ENCODE data around the gene ADGRD1.
A peak's percentile ranks its signal among the peaks of the same experiment; 100 is the strongest.

Gene ADGRD1

GRCh38 chr12:131141514-131141913 is 187.8 kb downstream of the ADGRD1 start:
- DNase-seq: no peak

DNA sequence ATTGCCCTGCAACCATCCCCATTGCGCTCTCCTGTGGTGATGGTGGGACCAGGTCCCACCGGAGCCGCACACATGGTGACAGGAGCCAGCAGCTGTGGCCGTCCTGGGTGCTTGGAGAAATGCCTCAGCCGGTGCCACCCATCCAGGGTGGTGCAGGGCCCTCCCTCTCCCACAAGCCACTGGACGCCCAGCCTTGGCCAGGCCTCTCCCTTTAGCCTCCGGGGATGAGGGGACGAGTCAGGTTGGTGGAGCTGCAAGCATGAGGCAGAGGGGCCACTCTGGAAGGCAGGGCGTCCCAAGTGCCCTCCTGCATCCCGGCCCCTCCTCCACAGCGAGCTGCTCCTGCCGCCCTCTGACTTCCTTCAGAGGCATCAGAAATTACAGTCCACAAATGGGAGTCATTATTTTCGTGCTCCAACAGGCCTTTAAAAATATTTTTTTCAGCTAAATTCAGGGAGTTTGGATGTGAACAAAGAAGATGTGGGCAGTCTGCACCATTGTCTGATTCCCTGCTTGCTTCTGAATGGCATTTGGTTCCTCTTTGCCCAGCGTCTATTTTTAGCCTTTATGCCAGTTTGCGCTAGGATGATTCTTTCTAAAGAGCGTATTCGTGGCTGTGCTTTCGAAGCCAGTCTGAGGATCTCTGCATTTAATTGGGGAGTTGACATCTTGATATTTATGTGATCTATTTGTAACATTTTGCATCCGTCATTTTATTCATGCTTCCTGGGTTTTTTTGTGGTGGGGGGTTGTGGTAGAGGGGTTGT is 189.4 kb downstream of the ADGRD1 start:
- DNase-seq: peak; percentile 33

DNA sequence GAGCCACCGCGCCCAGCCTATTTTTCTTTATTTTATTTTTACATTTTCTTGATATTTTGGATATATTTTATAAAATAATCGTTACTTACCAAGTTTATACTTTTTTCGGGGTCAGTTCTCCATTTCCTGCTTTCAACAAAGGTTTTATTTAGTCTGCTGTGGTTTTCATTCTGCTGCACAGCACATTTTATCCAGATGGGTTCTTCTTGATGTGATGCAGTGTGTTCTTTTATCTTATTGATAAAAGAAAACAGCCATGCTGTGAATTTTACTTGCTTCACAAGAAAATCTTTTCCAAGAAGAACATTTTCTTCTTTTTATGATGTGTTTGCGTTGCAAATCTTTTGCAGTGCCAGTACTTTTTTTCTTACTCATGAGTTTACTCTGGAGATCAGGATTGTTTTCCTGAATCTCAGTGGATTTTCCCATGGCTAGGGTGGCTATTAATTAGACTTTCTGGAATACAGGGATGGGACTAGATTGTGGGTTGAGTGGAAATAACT is 192.5 kb downstream of the ADGRD1 start:
- DNase-seq: no peak

DNA sequence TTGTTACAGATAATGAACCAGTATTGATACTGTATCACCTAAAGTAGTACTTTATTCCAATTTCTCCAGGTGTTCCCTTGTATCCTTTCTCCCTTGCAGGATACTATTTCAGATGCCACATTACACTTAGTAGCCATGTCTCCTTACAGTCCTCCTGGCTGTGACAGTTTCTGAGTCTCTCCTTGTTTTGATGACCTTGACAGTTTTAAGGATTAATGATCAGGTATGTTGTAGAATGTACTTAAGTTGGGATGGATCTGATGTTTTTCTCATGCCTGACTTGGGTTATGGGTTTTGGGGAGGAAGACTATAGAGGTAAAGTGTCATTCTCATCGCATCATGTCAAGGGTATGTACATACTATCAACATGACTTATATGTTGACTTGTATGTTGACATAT is 193.6 kb downstream of the ADGRD1 start:
- no peak for DNase-seq

DNA sequence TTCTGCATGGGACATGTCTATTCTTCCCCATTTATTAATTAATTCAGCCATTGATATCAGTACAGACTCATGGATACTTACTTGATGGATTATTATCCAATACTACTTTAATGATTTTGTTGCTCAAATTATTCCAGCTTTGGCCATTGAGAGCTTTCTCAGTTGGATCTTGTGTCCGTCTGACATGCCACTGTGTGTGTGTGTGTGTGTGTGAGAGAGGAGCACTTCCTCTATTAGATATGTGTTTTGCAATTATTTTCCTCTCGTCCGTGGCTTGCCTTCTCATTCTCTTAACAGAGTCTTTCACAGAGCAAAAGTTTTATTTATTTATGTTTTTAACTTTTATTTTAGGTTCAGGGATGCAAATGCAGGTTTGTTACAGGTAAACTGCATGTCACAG is 194.2 kb downstream of the ADGRD1 start:
- DNase-seq: peak; percentile 89

- no peak for DNase-seq
Observed at GRCh38 chr12:131151558-131152345, 198.0 kb downstream of the ADGRD1 start.

DNA sequence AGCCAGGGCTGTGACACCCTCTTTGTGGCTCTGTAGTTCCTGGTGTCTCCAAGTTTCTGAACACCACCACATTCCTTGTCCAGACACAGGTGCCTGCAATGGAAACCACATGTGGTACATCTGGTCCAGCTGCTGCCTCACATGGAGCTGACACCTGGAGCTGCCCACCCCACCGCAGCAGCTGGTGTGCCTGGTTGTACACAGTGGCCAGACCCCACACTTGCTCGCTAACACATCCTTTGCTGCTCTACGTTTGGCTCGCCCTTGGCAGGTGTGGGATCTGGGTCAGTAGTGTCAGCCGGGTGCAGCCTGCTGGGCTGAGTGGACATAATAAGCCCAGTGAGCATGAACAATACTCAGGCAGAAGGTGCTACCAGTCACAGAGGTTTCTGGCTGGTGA is 198.9 kb downstream of the ADGRD1 start:
- no peak for DNase-seq

DNA sequence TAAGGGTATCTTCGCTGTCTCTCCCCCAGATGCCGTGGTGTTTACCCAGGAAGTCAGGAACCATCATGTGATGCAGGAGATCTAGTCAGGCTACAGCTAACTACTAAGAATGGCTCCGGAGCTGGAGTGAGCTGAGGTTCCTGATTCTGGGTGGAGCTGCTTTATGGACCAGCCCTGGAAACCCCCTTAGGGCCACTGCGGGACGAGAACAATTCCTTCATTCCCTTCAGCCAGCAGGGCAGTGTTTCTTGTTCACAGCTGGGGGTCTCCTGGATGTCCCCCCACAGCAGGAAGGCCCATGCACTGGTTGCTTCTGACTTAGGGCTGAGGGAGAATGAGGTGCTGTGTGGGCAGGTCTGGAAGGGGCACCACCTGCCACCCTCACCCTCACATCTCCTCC is 199.3 kb downstream of the ADGRD1 start:
- DNase-seq: no peak

DNA sequence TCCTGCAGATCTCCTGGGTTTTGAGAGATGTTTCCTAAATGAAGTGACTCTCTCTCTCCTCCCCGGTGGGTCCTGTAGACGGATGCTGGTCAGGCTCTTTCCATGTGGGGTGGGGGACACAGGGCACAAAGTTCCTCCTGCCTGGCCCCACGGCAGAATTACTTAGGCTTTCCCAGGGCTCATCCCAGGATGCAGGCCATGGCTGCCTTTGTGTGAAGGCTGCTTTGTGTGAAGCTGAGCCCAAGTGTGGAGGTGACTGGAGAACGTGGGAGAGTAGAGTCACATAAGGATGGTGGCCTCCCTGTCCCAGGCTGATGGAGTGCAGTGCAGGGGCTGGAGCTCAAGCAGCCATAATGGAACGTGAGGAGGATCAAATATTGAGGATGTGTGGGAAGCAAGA is 200.2 kb downstream of the ADGRD1 start:
- no peak for DNase-seq

DNA sequence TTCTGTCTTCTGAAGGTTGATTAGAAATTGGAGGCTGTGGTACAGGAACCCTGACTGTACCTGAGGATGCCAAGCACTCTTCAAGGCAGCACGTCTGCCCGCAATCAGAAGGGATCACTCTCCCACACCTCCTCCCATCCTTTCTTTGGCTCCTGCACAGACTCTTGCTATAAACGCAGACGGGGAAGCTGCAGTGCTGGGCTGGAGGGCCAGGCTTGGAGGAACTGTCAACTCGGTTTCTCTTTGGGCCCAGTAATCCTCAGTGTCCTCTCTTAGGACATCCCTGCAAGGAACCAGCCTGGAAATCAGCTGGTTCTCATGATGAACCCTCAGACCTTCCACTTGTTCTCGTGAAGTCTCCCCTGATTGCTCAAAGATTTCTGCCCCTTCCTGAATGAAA is 201.4 kb downstream of the ADGRD1 start:
- no peak for DNase-seq

GRCh38 chr12:131157743-131158142 is 204.0 kb downstream of the ADGRD1 start:
- no peak for DNase-seq

DNA sequence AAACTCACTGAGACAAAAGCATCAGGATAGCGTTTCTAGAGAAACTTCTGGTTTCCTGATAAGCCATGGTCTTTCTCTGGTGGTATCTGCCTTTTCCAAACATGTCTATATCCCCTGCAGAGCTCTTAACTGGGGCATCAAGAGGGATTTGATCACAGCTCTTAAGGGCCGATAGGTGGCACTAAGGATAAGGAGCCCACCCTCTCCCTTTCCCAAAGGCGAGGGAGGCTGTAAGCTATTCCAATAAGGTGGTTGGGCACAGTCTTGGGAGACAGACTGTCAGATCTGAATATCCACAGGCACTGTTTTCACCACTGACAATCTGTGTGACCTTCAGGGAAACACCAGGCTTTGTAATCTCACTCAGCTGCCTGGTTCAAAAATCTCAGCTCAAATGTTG is 206.0 kb downstream of the ADGRD1 start:
- no peak for DNase-seq

DNA sequence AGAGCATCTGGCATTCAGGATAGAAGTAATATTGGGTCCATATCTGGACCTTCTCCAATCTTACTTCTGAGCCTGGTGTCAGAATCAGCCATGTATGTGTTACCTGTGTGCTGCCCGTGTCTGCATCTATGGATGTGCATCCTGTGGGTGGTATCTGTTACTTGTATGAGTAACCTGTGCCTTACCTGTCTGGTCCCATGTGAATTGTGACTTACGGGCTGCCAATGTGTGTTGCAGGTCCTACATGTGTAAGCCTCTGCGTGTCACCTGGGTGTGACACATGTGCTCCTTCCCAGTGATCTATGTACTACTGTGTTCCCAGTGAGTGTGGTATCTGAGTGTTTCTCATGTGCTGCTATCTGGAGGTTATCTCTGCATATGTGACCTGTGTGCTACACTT is 208.4 kb downstream of the ADGRD1 start:
- DNase-seq: no peak

- DNase-seq: no peak
Observed at GRCh38 chr12:131163189-131163738, 209.6 kb downstream of the ADGRD1 start.

GRCh38 chr12:131164096-131164872 is 210.6 kb downstream of the ADGRD1 start:
- no peak for DNase-seq

DNA sequence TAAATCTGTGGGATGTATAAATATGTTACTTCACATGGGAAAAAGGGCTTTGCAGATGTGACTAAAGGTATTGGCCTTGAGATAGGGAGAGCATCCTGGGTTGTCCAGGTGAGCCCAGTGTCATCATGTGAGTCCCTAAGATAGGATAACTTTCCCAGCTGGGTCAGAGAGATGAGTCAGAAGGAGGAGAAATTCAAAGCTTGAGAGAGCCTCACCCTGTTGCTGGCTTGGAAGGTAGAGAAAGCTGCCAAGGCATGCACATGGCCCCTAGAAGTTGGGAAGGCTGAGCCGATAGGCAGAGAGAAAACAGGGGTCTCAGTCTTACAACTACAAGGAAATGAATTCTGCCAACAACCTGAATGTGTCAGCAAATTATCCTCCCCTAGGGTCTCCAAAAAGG is 213.0 kb downstream of the ADGRD1 start:
- no peak for DNase-seq

DNA sequence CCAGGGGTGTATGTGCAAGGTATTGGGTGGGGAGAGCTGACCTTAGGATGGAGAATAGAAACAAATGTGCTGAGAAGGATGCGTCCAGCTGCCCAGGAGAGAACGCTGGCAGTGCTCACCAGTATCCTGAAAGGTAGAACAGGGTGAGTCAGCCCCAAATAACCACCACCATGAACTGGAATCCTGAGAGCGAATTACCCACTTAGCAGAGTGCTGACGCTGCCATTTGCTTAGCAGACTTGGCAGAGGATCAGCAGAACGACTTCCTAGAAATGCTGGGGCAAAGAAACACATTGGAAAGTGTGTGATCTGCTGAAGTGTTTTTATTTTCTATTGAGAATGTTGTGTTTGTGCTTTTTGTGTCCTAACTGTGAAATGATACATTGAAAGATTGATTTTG is 213.6 kb downstream of the ADGRD1 start:
- DNase-seq: no peak

- DNase-seq: no peak
Observed at GRCh38 chr12:131171029-131171428, 217.3 kb downstream of the ADGRD1 start.

- no peak for DNase-seq
Observed at GRCh38 chr12:131174901-131175300, 221.2 kb downstream of the ADGRD1 start.

DNA sequence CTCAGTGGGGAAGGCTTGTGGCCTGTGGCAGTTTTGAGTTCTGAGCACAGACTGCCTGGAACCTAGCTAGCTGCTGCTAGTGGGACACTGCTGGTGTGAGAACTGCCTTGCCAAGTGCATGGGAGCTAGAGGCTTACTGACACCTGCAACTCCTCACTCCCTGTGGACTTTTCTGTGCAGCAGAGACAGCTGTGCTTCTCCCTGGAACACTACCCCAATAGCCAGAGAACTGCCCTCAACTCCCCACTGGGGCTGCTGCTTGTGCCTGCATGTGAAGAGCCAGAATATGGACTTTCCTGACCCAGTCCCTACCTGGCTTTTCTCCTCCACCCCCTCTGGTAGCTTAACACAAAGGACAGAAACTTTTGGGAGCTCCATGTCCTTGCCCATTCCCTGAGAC is 222.6 kb downstream of the ADGRD1 start:
- DNase-seq: no peak

- DNase-seq: no peak
Observed at GRCh38 chr12:131176926-131177325, 223.2 kb downstream of the ADGRD1 start.

DNA sequence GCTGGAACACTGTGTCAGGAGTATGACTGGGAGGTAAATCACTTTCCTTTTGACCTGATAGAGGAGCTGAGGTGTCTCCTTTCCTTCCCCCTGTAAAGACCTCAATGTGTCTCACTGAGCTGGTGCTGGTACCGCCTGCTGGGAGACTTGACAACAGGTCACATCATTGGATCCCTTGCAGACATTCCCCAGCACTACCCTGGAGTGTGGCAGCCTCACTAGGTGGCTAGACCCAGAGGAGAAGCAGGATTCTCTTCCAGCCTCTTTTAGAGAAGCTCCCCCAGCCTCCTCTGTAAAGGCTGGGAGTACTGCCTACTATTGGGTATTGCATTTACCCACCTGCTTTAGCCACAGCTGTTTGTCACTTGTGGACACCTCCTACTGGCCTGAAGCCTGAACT is 223.9 kb downstream of the ADGRD1 start:
- no peak for DNase-seq

GRCh38 chr12:131187602-131188001 is 233.9 kb downstream of the ADGRD1 start:
- no peak for DNase-seq
